GM18873 (cell line): ENCODE measurements around the gene PPP1R9A.

ENCODE experiments used
- ATAC-seq: cut with Tn5 transposase; IDR thresholded peaks from one replicate; pipeline ENCODE4 v1.9.1; 2021; ENCODE audit warnings: mild to moderate bottlenecking, moderate library complexity, moderate number of reproducible peaks; ENCODE audit not compliant: unreplicated experiment, low FRiP score

Gene PPP1R9A

GRCh38 chr7:95011995-95012394, 104.6 kb downstream of the PPP1R9A start:
- ATAC-seq = no peak

- ATAC-seq = no peak
These were observed 110.6 kb downstream of the PPP1R9A start for GRCh38 chr7:95018021-95018420.

DNA sequence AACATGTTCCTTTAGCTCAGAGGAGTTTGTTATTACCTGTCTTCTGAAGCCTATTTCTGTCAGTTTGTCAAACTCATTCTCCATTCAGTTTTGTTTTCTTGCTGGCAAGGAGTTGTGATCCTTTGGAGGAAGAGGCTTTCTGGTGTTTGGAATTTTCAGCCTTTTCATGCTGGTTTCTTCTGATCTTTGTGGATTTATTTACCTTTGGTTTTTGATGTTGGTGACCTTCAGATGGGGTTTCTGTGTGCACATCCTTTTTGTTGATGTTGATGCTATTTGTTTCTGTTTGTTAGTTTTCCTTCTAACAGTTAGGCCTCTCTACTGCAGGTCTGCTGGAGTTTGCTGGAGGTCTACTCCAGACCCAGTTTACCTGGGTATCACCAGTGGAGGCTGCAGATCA, 118.6 kb downstream of the PPP1R9A start:
- ATAC-seq = no peak

DNA sequence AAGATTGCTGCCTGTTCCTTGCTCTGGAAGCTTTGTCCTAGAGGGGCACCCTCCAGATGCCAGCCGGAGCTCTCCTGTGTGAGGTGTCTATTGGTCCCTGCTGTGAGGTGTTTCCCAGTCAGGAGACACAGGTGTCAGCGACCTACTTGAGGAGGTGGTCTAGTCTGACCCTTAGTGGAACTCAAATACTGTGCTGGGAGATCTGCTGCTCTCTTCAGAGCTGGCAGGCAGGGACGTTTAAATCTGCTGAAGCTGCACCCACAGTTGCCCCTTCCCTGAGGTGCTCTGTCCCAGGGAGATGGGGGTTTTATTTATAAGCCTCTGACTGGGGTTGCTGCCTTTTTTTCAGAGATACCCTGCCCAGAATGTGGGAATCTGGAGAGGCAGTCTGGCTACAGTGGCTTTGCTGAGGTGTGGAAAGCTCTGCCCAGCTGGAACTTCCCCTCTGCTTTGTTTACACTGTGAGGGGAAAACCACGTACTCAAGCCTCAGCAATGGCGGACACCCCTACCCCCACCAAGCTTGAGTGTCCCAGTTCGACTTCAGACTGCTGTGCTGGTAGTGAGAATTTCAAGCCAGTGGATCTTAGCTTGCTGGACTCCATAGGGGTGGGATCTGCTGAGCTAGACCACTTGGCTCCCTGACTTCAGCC, 119.2 kb downstream of the PPP1R9A start:
- no peak for ATAC-seq

GRCh38 chr7:95027234-95027872, 120.0 kb downstream of the PPP1R9A start:
- ATAC-seq = no peak

DNA sequence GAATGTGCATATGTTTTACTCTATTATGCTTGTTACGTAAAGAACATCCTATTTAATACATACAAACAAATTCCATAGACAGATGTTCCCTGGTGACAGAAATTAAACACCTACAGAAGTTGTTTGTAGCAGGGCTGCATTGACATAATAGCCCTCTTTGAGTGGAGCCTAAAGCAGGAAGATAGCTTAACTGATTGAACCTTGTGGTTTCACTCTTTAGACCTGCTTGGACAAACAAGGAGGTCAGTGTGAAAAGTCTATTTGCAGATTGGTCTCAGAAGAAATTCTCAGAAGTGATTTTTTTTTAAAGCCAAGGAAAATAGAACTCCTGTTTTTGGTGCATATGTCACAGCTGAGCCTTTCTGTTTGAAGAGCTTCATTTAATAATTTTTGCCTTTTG, 121.3 kb downstream of the PPP1R9A start:
- no peak for ATAC-seq

DNA sequence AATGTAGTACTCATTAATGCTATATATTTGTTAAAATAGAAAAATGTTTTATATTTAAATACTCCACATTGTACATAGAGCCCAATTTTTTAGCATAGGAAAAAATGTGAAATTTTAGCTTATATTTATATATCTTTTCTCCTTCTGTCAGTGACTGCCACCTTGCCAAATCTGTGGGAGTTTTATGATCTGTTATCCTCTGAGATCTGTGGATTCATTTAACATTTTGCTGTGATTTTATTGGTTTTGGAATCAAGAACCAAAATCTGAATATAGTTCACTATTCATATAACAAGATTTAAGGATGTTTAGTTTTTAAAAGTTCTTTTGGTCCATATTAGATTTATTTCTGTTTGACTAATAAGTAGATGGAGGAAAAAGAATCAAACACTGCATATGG, 127.9 kb downstream of the PPP1R9A start:
- no peak for ATAC-seq

DNA sequence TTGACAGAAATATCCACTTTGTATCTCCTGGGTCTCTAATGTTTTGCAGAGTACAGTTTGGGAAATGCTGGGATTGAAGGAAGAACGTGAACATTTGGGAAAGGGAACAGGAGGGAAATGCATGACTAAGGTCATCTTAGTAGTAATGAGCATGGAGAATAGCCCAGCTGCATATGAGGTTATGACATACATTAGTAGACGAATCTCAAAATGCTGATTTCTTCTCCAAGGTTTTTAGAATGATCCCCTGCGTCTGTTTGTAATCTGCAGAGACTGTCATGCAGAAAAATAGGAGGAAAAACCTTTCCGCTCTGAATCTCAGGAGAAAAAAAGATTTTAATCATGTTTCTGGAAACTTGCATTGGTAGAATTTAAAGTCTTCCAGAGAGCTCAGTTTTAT, 133.6 kb downstream of the PPP1R9A start:
- ATAC-seq = no peak

GRCh38 chr7:95045236-95045923, 138.0 kb downstream of the PPP1R9A start:
- no peak for ATAC-seq

GRCh38 chr7:95046494-95047240, 139.3 kb downstream of the PPP1R9A start:
- ATAC-seq = no peak

DNA sequence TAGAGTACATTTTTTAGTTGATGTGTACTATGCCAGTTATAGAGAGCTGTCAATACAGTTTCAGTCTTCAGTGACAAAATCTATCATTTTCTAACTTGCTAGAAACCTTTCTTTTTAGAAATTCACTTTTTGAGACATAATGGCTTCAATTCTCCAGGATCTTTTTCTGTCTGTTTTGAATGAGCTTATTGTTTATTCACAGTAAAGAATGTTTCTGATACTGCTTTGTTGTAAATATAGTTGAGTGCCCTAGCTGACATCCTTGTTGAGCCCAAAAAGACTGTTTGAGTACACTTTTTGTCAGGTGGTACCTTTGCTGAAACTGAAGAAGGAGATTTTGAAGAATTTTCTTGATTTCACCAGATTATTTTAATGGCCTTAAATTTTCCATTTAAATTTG, 139.9 kb downstream of the PPP1R9A start:
- no peak for ATAC-seq

- ATAC-seq = no peak
These were observed 145.2 kb downstream of the PPP1R9A start for GRCh38 chr7:95052566-95053094.

GRCh38 chr7:95054386-95054785, 147.0 kb downstream of the PPP1R9A start:
- ATAC-seq = no peak

DNA sequence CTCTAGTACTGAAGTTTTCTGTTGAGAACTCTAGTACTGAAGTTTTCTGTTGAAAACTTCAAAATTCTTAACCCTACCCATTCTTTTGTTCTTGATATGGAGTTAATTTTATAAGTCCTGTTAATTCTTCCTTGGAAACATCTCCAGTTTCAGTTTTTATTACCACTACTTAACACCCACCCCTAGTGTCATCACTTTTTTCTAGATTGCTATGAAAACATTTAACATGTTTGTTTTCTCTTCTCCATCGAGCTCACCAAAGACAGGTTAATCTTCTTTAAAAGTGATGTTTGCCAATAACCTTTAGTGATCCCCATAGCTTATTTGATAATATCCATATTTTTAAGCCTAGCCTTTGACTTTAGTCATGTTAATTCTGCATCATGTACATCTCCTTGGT, 147.9 kb downstream of the PPP1R9A start:
- ATAC-seq = no peak

DNA sequence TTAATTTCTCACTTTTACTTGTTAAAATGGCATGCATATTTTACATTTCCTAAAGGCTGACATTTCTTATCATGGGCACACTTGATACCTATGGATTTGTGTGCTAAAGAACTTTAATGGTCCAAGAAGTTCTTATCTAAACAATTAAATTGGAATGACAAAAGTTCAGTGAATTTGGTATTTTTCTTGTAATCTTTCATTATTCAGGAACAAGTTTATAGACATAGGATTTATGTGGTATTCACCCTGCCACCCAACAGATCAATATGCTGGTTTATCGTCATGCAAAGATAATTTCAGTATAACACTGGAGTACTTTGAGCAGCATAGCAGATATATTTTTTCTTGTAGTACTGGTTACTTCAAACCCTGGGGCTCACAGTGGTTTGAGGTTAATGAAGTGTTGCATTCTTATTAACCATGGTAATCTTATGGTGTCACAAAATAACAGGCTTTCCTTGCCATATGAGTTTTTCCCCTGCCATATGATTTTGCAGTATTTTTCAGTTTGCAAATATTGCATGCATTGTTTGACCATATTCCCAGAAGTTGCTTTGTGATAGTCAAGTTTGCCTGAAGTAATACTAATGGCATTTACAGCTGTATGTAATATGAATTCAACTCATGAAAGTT, 148.8 kb downstream of the PPP1R9A start:
- no peak for ATAC-seq

- ATAC-seq = no peak
These were observed 149.5 kb downstream of the PPP1R9A start for GRCh38 chr7:95056901-95057300.

DNA sequence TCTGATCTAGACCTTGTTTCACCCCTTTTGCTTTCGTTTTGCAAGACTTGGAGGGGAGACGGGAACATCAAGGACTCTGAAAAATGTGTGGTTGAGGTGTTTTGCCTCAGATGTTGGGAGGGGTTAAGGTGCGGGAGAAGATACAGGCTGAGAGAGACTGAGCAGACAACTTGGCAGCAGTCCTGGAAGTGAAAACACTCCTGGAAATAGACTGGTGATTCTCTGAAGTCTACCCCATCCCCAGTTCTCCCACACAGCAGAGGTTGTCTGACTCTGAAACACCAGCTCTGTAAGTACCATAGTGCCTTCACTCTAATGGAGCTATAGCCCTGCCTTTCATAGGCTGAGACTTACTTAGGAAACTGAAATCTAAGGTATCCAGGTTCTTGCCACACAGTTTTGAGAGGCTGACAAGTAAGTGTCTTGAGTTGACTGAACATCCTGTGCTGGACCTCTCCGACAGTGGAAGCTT, 152.5 kb downstream of the PPP1R9A start:
- ATAC-seq = no peak

DNA sequence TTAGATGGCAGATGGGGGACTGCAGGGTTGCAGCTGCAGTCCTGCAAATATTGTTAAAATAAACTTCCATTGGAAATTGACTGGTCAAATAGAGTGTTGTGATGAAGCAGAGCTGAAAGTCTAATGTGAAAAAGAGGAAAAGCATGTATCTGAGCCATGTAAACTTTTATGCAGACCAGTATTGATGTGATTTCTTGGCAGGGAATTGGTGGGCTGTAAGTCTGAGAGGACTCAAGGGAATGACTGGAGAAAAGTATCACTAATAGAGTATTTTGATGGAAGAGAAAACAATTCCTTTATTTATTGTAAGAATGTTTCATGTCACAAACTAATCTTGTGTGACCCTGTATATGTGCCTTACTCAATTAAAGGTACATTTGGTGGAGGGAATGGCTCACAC, 155.5 kb downstream of the PPP1R9A start:
- no peak for ATAC-seq

- no peak for ATAC-seq
These were observed 159.5 kb downstream of the PPP1R9A start for GRCh38 chr7:95066737-95067530.
